ENCODE measurements around the gene RXFP4. TPM values are rescaled to one million over a fixed set of nuclear protein-coding genes. Genes with fewer than 3 reads are reported as not detected.

Gene RXFP4
- total and polyA plus RNA-seq, 7 experiments from 2014 or later = 0.60 to 1.3 TPM; not detected in 5

- peaks cover 25 to 48% (median 43%) of the 10 kb centered on the region in 7 donors for H3K4me1 Mint-ChIP-seq
- Histone ChIP-seq H3K9me3 (ENCODE audit: control insufficient read depth in 2 of 3, low read length in 3 of 3) (no peaks in the 10 kb centered on the region), H3K27ac (ENCODE audit: low read depth, low read length) (no peak overlapping the region), H3K4me3 (ENCODE audit: low read length) (no peak overlapping the region), H3K27me3 (ENCODE audit: control insufficient read depth in 2 of 2, insufficient read depth in 2 of 2, low read length in 2 of 2) (no peaks in the 10 kb centered on the region), H3K36me3 (ENCODE audit: control insufficient read depth in 2 of 3, insufficient read depth in 3 of 3, low read length in 3 of 3) (peaks cover 0 to 5% (median 3%) of the 10 kb centered on the region in 3 experiments), H3K4me1 (ENCODE audit: control insufficient read depth in 2 of 2, insufficient read depth in 2 of 2, low read length in 2 of 2) (peaks cover 22 to 31% of the 10 kb centered on the region in 2 donors)
- H3K36me3 Mint-ChIP-seq = peaks cover 0 to 1% (median 0%) of the 10 kb centered on the region in 5 donors
- intact Hi-C loops (cut with micrococcal nuclease) = loop anchor here (1.0 kb wide), 4 partner anchors 8 to 128 kb away; partner anchors contain the start of gene UBQLN4 (in 1 of the 2)
- H3K4me3 Mint-ChIP-seq = peak overlapping the region in 4 of 10 donors; percentile 0 to 16 (median 6)
- peak overlapping the region in 8 of 9 donors; percentile 38 to 87 (median 72) for H3K27ac Mint-ChIP-seq
- H3K9me3 Mint-ChIP-seq = no peaks in the 10 kb centered on the region
- ATAC-seq (no peak), DNase-seq (peak in 7 of 9 donors; percentile 30 to 64 (median 52))
- ChIA-PET CTCF (interaction anchor here (0.5 to 2.7 kb wide), 14 partner anchors 20 to 1942 kb away, joined by 3 to 41 read pairs (median 4); no protein-coding TSS in a partner anchor), POLR2A (interaction anchor here (0.6 to 4.8 kb wide), 6 partner anchors 27 to 51 kb away, joined by 3 to 46 read pairs (median 4); partner anchors contain the start of gene ARHGEF2)
- H3K27me3 Mint-ChIP-seq = no peaks in the 10 kb centered on the region
These were observed 3.2 kb upstream of the RXFP4 start for GRCh38 chr1:155938220-155938627.

GRCh38 chr1:155940482-155940992, 901 bp upstream of the RXFP4 start:
- H3K36me3 Mint-ChIP-seq = peaks cover 0 to 1% (median 0%) of the 10 kb centered on the region in 5 donors
- DNase-seq = no peak
- Histone ChIP-seq H3K9me3 (ENCODE audit: control insufficient read depth in 2 of 3, low read length in 3 of 3) (no peaks in the 10 kb centered on the region), H3K4me1 (ENCODE audit: control insufficient read depth in 2 of 2, insufficient read depth in 2 of 2, low read length in 2 of 2) (peaks cover 20 to 32% of the 10 kb centered on the region in 2 donors), H3K4me3 (ENCODE audit: low read length) (no peak overlapping the region), H3K27ac (ENCODE audit: low read depth, low read length) (peak overlapping the region; percentile 53), H3K36me3 (ENCODE audit: control insufficient read depth in 2 of 3, insufficient read depth in 3 of 3, low read length in 3 of 3) (no peaks in the 10 kb centered on the region), H3K27me3 (ENCODE audit: control insufficient read depth in 2 of 2, insufficient read depth in 2 of 2, low read length in 2 of 2) (no peaks in the 10 kb centered on the region)
- H3K4me1 Mint-ChIP-seq = peaks cover 34 to 67% (median 53%) of the 10 kb centered on the region in 7 donors
- H3K27me3 Mint-ChIP-seq = no peaks in the 10 kb centered on the region
- H3K9me3 Mint-ChIP-seq = no peaks in the 10 kb centered on the region
- intact Hi-C loops (cut with micrococcal nuclease) = no loop called here
- CTCF ChIA-PET = interaction anchor here (0.7 to 1.4 kb wide), 4 partner anchors 13 to 49 kb away, joined by 3 to 6 read pairs (median 4); no protein-coding TSS in a partner anchor
- H3K27ac Mint-ChIP-seq = peak overlapping the region; percentile 53 to 95 (median 83)
- POLR2A ChIA-PET = interaction anchor here (0.5 to 4.8 kb wide), 7 partner anchors 17 to 49 kb away, joined by 3 to 46 read pairs (median 3); partner anchors contain the start of gene ARHGEF2
- peak overlapping the region; percentile 6 to 67 (median 36) for H3K4me3 Mint-ChIP-seq
- ATAC-seq = peak; percentile 51

- CTCF ChIA-PET = no interaction called here
- peak overlapping the region in 2 of 10 donors; percentile 16 to 37 for H3K4me3 Mint-ChIP-seq
- H3K4me1 Mint-ChIP-seq = peaks cover 47 to 76% (median 63%) of the 10 kb centered on the region in 7 donors
- Histone ChIP-seq H3K27me3 (ENCODE audit: control insufficient read depth in 2 of 2, insufficient read depth in 2 of 2, low read length in 2 of 2) (no peaks in the 10 kb centered on the region), H3K27ac (ENCODE audit: low read depth, low read length) (no peak overlapping the region), H3K36me3 (ENCODE audit: control insufficient read depth in 2 of 3, insufficient read depth in 3 of 3, low read length in 3 of 3) (peaks cover 0 to 6% (median 0%) of the 10 kb centered on the region in 3 experiments), H3K4me1 (ENCODE audit: control insufficient read depth in 2 of 2, insufficient read depth in 2 of 2, low read length in 2 of 2) (peaks cover 31 to 44% of the 10 kb centered on the region in 2 donors), H3K4me3 (ENCODE audit: low read length) (no peak overlapping the region), H3K9me3 (ENCODE audit: control insufficient read depth in 2 of 3, low read length in 3 of 3) (no peaks in the 10 kb centered on the region)
- H3K9me3 Mint-ChIP-seq = no peaks in the 10 kb centered on the region
- H3K27me3 Mint-ChIP-seq = no peaks in the 10 kb centered on the region
- peak overlapping the region in 6 of 9 donors; percentile 55 to 91 (median 74) for H3K27ac Mint-ChIP-seq
- ATAC-seq (no peak), DNase-seq (no peak)
- peaks cover 0 to 10% (median 0%) of the 10 kb centered on the region in 5 donors for H3K36me3 Mint-ChIP-seq
- intact Hi-C loops (cut with micrococcal nuclease) = no loop called here
- POLR2A ChIA-PET = interaction anchor here (1.0 to 5.1 kb wide), 6 partner anchors 8 to 36 kb away, joined by 3 to 66 read pairs (median 22); partner anchors contain the start of genes ARHGEF2 and KHDC4
These were observed 550 bp downstream of the RXFP4 start for GRCh38 chr1:155941845-155942531.

GRCh38 chr1:155942578-155943141, 1.2 kb downstream of the RXFP4 start:
- Histone ChIP-seq H3K9me3 (ENCODE audit: control insufficient read depth in 2 of 3, low read length in 3 of 3) (no peaks in the 10 kb centered on the region), H3K4me3 (ENCODE audit: low read length) (no peak overlapping the region), H3K27ac (ENCODE audit: low read depth, low read length) (peak overlapping the region; percentile 17), H3K27me3 (ENCODE audit: control insufficient read depth in 2 of 2, insufficient read depth in 2 of 2, low read length in 2 of 2) (no peaks in the 10 kb centered on the region), H3K4me1 (ENCODE audit: control insufficient read depth in 2 of 2, insufficient read depth in 2 of 2, low read length in 2 of 2) (peaks cover 31 to 47% of the 10 kb centered on the region in 2 donors), H3K36me3 (ENCODE audit: control insufficient read depth in 2 of 3, insufficient read depth in 3 of 3, low read length in 3 of 3) (peaks cover 0 to 13% (median 5%) of the 10 kb centered on the region in 3 experiments)
- peak overlapping the region in 1 of 10 donors; percentile 37 for H3K4me3 Mint-ChIP-seq
- no peaks in the 10 kb centered on the region for H3K27me3 Mint-ChIP-seq
- CTCF ChIA-PET = interaction anchor here (0.9 kb wide), 1 partner anchor 35 kb away, joined by 3 read pairs; no protein-coding TSS in a partner anchor
- peaks cover 0 to 12% (median 0%) of the 10 kb centered on the region in 5 donors for H3K36me3 Mint-ChIP-seq
- H3K4me1 Mint-ChIP-seq = peaks cover 49 to 81% (median 67%) of the 10 kb centered on the region in 7 donors
- H3K9me3 Mint-ChIP-seq = no peaks in the 10 kb centered on the region
- ATAC-seq = no peak
- DNase-seq = no peak
- POLR2A ChIA-PET = interaction anchor here (0.7 to 5.1 kb wide), 6 partner anchors 8 to 40 kb away, joined by 3 to 66 read pairs (median 4); partner anchors contain the start of genes ARHGEF2 and KHDC4
- intact Hi-C loops (cut with micrococcal nuclease) = no loop called here
- H3K27ac Mint-ChIP-seq = peak overlapping the region in 6 of 9 donors; percentile 47 to 91 (median 78)

GRCh38 chr1:155944444-155944799, 3.0 kb downstream of the RXFP4 start:
- ATAC-seq (no peak), DNase-seq (no peak)
- intact Hi-C loops (cut with micrococcal nuclease) = no loop called here
- no peaks in the 10 kb centered on the region for H3K27me3 ChIP-seq (ENCODE audit: control insufficient read depth in 2 of 2, insufficient read depth in 2 of 2, low read length in 2 of 2)
- Mint-ChIP-seq H3K27me3 (no peaks in the 10 kb centered on the region), H3K4me1 (peaks cover 44 to 72% (median 61%) of the 10 kb centered on the region in 7 donors), H3K27ac (peak overlapping the region; percentile 77 to 99 (median 89)), H3K4me3 (peak overlapping the region in 3 of 10 donors; percentile 34 to 61 (median 45)), H3K36me3 (peaks cover 0 to 14% (median 0%) of the 10 kb centered on the region in 5 donors), H3K9me3 (no peaks in the 10 kb centered on the region)
- peaks cover 0 to 27% (median 8%) of the 10 kb centered on the region in 3 experiments for H3K36me3 ChIP-seq (ENCODE audit: control insufficient read depth in 2 of 3, insufficient read depth in 3 of 3, low read length in 3 of 3)
- no peak overlapping the region for H3K4me3 ChIP-seq (ENCODE audit: low read length)
- peaks cover 31 to 47% of the 10 kb centered on the region in 2 donors for H3K4me1 ChIP-seq (ENCODE audit: control insufficient read depth in 2 of 2, insufficient read depth in 2 of 2, low read length in 2 of 2)
- no peaks in the 10 kb centered on the region for H3K9me3 ChIP-seq (ENCODE audit: control insufficient read depth in 2 of 3, low read length in 3 of 3)
- H3K27ac ChIP-seq (ENCODE audit: low read depth, low read length) = peak overlapping the region; percentile 65
- POLR2A ChIA-PET = interaction anchor here (0.6 to 5.1 kb wide), 8 partner anchors 10 to 513 kb away, joined by 3 to 66 read pairs (median 4); partner anchors contain the start of genes ARHGEF2 and KHDC4
- CTCF ChIA-PET = no interaction called here
